ENCODE measurements around the gene USH2A.

DNA sequence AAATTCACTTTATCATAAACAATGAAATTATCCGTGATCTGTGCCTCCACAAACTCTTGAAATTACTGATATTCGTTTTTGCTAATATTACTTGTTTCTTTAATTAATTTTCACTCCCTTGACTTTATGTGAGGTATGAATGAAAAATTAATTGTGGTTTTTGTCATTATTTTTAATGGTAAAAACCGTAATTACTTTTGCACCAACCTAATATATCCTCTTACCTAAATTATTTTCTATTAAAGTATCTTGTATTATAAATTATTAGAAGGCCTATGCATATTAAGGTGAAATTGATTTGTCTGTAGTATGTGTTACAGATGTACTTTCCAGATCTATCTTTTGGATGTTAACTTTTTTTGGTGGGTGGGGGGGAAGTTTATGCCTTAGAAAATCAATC lies 540.2 kb downstream of the USH2A start:
- TF ChIP-seq, protein P1, sequence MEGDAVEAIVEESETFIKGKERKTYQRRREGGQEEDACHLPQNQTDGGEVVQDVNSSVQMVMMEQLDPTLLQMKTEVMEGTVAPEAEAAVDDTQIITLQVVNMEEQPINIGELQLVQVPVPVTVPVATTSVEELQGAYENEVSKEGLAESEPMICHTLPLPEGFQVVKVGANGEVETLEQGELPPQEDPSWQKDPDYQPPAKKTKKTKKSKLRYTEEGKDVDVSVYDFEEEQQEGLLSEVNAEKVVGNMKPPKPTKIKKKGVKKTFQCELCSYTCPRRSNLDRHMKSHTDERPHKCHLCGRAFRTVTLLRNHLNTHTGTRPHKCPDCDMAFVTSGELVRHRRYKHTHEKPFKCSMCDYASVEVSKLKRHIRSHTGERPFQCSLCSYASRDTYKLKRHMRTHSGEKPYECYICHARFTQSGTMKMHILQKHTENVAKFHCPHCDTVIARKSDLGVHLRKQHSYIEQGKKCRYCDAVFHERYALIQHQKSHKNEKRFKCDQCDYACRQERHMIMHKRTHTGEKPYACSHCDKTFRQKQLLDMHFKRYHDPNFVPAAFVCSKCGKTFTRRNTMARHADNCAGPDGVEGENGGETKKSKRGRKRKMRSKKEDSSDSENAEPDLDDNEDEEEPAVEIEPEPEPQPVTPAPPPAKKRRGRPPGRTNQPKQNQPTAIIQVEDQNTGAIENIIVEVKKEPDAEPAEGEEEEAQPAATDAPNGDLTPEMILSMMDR (IDR thresholded peaks at IDR 0.05), result no peak
- no peak for TF ChIP-seq POLR2A (IDR thresholded peaks at IDR 0.05)

All from testis (tissue), 2 donors.